ENCODE results near the gene RWDD1. TPM values are rescaled to one million over a fixed set of nuclear protein-coding genes. Genes with fewer than 3 reads are reported as not detected.

RWDD1 gene
- total and polyA plus RNA-seq, 2 experiments from 2014 or later: 41.0 to 48.8 TPM

- no peak overlapping the region for H3K27ac ChIP-seq
- H2AFZ ChIP-seq: no peak overlapping the region
- no peak overlapping the region for H3K4me3 ChIP-seq
- H3K4me2 ChIP-seq: no peak overlapping the region
- DNase-seq (ENCODE audit: low spot score): no peak
- 83% methylated on average over 1 of the region's 1 CpG for WGBS (ENCODE audit: low lambda C conversion rate, missing lambda C conversion rate)
- H4K20me1 ChIP-seq (ENCODE audit: insufficient read depth, poor library complexity, severe bottlenecking): no peaks in the 10 kb centered on the region
- no peaks in the 10 kb centered on the region for H3K36me3 ChIP-seq (replicated peaks; ENCODE audit: insufficient read depth, low read depth)
- H3K9me2 ChIP-seq (replicated peaks; ENCODE audit: insufficient read depth): no peaks in the 10 kb centered on the region
- peaks cover 7% of the 10 kb centered on the region for H3K4me1 ChIP-seq (ENCODE audit: insufficient read depth)
- TF ChIP-seq EZH2phosphoT487 (IDR thresholded peaks at IDR 0.05; ENCODE audit: low read depth, severe bottlenecking, unreplicated experiment) (no peak), CTCF (IDR thresholded peaks at IDR 0.05; ENCODE audit: poor library complexity) (no peak), EZH2 (IDR thresholded peaks at IDR 0.05; ENCODE audit: borderline replicate concordance) (no peak)
- H3K27me3 ChIP-seq: no peaks in the 10 kb centered on the region
- no peaks in the 10 kb centered on the region for H3K9me3 ChIP-seq (ENCODE audit: low read depth)
- H3K79me2 ChIP-seq: no peaks in the 10 kb centered on the region
These were observed 43.2 kb upstream of the RWDD1 start for GRCh38 chr6:116528133-116528532.

- Histone ChIP-seq H3K79me2 (no peaks in the 10 kb centered on the region), H3K4me1 (ENCODE audit: insufficient read depth) (peaks cover 7% of the 10 kb centered on the region), H3K9me3 (ENCODE audit: low read depth) (no peaks in the 10 kb centered on the region), H3K27me3 (no peaks in the 10 kb centered on the region), H3K36me3 (replicated peaks; ENCODE audit: insufficient read depth, low read depth) (no peaks in the 10 kb centered on the region), H3K27ac (no peak overlapping the region), H3K4me3 (no peak overlapping the region), H4K20me1 (ENCODE audit: insufficient read depth, poor library complexity, severe bottlenecking) (no peaks in the 10 kb centered on the region), H3K9me2 (replicated peaks; ENCODE audit: insufficient read depth) (no peaks in the 10 kb centered on the region), H3K4me2 (no peak overlapping the region), H2AFZ (no peak overlapping the region)
- WGBS (ENCODE audit: low lambda C conversion rate, missing lambda C conversion rate): 37% methylated on average over 3 of the region's 3 CpGs
- no peak for DNase-seq (ENCODE audit: low spot score)
- TF ChIP-seq EZH2phosphoT487 (IDR thresholded peaks at IDR 0.05; ENCODE audit: low read depth, severe bottlenecking, unreplicated experiment) (no peak), EZH2 (IDR thresholded peaks at IDR 0.05; ENCODE audit: borderline replicate concordance) (no peak), CTCF (IDR thresholded peaks at IDR 0.05; ENCODE audit: poor library complexity) (no peak)
These were observed 42.5 kb upstream of the RWDD1 start for GRCh38 chr6:116528780-116529179.

- peak overlapping the region; percentile 16 for H3K4me2 ChIP-seq
- H2AFZ ChIP-seq: no peak overlapping the region
These were observed 41.6 kb upstream of the RWDD1 start for GRCh38 chr6:116529466-116530290.

More at GRCh38 chr6:116529466-116530290, 41.6 kb upstream of the RWDD1 start:
- H3K36me3 ChIP-seq (replicated peaks; ENCODE audit: insufficient read depth, low read depth): no peaks in the 10 kb centered on the region
- no peak overlapping the region for H3K27ac ChIP-seq
- no peaks in the 10 kb centered on the region for H3K79me2 ChIP-seq
- H3K27me3 ChIP-seq: no peaks in the 10 kb centered on the region
- no peak for DNase-seq (ENCODE audit: low spot score)
- no peak overlapping the region for H3K4me3 ChIP-seq
- no peaks in the 10 kb centered on the region for H3K9me3 ChIP-seq (ENCODE audit: low read depth)
- 78% methylated on average over 3 of the region's 3 CpGs for WGBS (ENCODE audit: low lambda C conversion rate, missing lambda C conversion rate)
- peaks cover 7% of the 10 kb centered on the region for H3K4me1 ChIP-seq (ENCODE audit: insufficient read depth)
- TF ChIP-seq CTCF (IDR thresholded peaks at IDR 0.05; ENCODE audit: poor library complexity): no peak
- no peak for TF ChIP-seq EZH2 (IDR thresholded peaks at IDR 0.05; ENCODE audit: borderline replicate concordance)
- TF ChIP-seq EZH2phosphoT487 (IDR thresholded peaks at IDR 0.05; ENCODE audit: low read depth, severe bottlenecking, unreplicated experiment): no peak
- H4K20me1 ChIP-seq (ENCODE audit: insufficient read depth, poor library complexity, severe bottlenecking): no peaks in the 10 kb centered on the region
- no peaks in the 10 kb centered on the region for H3K9me2 ChIP-seq (replicated peaks; ENCODE audit: insufficient read depth)
